ENCODE measurements around the gene AMER1.

AMER1 gene

GRCh38 chrX:64186974-64187761 lies 18.3 kb downstream of the AMER1 start:
- no peak for DNase-seq

- no peak for DNase-seq
These were observed 21.1 kb downstream of the AMER1 start for GRCh38 chrX:64184396-64184795.

- no peak for DNase-seq
These were observed 23.3 kb downstream of the AMER1 start for GRCh38 chrX:64182208-64182607.

GRCh38 chrX:64176876-64177275 lies 28.6 kb downstream of the AMER1 start:
- DNase-seq = no peak

GRCh38 chrX:64169988-64170387 lies 35.5 kb downstream of the AMER1 start:
- no peak for DNase-seq

- no peak for DNase-seq
These were observed 52.7 kb downstream of the AMER1 start for GRCh38 chrX:64152857-64153256.

GRCh38 chrX:64151911-64152310 lies 53.6 kb downstream of the AMER1 start:
- no peak for DNase-seq

- DNase-seq = no peak
These were observed 54.7 kb downstream of the AMER1 start for GRCh38 chrX:64150775-64151174.

All from amygdala (tissue), 56 donors.